ENCODE measurements around the gene TMEM184C. TPM values are rescaled to one million over a fixed set of nuclear protein-coding genes. Genes with fewer than 3 reads are reported as not detected.

Gene TMEM184C
- total RNA-seq, 1 donor from 2014 or later: 47.8 TPM

DNA sequence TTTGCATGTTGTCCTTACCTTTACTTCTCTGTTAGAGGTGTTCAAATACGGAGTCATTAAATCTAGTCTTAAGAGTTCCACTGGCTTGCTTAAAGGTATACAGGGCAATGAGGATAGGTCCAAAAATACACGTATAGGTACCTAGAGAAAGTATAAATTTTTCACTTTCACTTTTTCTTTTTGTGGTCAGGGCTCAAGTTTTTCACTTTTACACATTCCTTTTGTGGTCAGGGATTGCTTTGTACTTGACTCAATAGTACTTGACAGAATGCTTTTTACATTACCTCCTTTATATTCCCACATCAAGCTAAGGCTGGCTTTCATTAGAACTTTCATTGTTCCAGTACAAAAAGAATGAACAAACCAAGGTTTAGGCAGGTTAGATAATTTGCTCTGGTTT lies 21.7 kb downstream of the TMEM184C start:
- H3K4me3 Mint-ChIP-seq: no peak overlapping the region
- H3K4me1 Mint-ChIP-seq (ENCODE audit: unreplicated experiment): no peaks in the 10 kb centered on the region
- TF ChIP-seq, protein P1, sequence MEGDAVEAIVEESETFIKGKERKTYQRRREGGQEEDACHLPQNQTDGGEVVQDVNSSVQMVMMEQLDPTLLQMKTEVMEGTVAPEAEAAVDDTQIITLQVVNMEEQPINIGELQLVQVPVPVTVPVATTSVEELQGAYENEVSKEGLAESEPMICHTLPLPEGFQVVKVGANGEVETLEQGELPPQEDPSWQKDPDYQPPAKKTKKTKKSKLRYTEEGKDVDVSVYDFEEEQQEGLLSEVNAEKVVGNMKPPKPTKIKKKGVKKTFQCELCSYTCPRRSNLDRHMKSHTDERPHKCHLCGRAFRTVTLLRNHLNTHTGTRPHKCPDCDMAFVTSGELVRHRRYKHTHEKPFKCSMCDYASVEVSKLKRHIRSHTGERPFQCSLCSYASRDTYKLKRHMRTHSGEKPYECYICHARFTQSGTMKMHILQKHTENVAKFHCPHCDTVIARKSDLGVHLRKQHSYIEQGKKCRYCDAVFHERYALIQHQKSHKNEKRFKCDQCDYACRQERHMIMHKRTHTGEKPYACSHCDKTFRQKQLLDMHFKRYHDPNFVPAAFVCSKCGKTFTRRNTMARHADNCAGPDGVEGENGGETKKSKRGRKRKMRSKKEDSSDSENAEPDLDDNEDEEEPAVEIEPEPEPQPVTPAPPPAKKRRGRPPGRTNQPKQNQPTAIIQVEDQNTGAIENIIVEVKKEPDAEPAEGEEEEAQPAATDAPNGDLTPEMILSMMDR (conservative IDR thresholded peaks at IDR 0.05): no peak
- DNase-seq (ENCODE audit: extremely low spot score, unreplicated experiment): no peak
- peaks cover 7% of the 10 kb centered on the region for H3K9me3 Mint-ChIP-seq
- H3K27ac Mint-ChIP-seq: no peak overlapping the region
- no peaks in the 10 kb centered on the region for H3K27me3 Mint-ChIP-seq
- peaks cover 49% of the 10 kb centered on the region for H3K36me3 Mint-ChIP-seq

DNA sequence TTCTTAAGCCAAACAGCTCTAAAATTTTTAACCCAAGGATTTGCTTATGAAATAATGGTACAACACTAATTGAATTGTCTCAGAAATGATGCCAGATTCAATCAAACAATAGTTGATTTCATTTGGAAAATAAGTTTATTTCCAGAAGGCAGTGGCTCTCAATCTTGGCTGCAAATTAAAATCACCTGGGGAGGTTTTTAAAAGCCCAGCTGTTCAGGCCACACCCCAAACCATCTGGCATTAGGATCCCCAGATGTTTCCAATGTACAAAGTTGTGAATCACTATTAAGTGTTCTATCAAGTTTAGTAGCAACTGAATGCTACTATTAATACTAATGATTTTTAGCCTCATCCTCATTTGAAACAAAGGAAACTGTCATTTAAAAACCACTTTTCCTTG lies 22.2 kb downstream of the TMEM184C start:
- TF ChIP-seq, protein P1 (conservative IDR thresholded peaks at IDR 0.05): no peak
- no peak overlapping the region for H3K4me3 Mint-ChIP-seq
- peaks cover 7% of the 10 kb centered on the region for H3K9me3 Mint-ChIP-seq
- no peak overlapping the region for H3K27ac Mint-ChIP-seq
- DNase-seq (ENCODE audit: extremely low spot score, unreplicated experiment): no peak
- no peaks in the 10 kb centered on the region for H3K4me1 Mint-ChIP-seq (ENCODE audit: unreplicated experiment)
- H3K36me3 Mint-ChIP-seq: peaks cover 45% of the 10 kb centered on the region
- H3K27me3 Mint-ChIP-seq: no peaks in the 10 kb centered on the region

DNA sequence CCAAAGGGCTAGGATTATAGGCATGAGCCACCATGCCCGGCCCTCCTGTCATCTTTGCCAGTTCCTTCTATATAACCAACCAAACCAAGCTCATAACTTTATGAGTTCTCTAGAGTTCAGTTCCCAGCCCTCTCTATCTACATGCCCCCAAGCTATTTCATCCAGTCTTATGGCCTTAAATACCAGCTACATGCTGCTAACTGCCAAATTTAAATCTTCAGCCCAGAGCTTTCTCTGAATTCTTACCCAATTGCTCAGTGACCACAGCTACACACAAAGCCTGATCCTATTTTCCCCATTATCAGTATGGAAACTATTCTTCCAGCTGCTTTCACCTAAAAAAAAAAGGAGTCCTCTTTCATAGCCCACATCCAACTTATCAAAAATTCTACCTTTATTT lies 23.1 kb downstream of the TMEM184C start:
- TF ChIP-seq, protein P1 (conservative IDR thresholded peaks at IDR 0.05): no peak
- H3K36me3 Mint-ChIP-seq: peaks cover 44% of the 10 kb centered on the region
- H3K27me3 Mint-ChIP-seq: no peaks in the 10 kb centered on the region
- H3K9me3 Mint-ChIP-seq: peaks cover 7% of the 10 kb centered on the region
- no peak overlapping the region for H3K27ac Mint-ChIP-seq
- H3K4me1 Mint-ChIP-seq (ENCODE audit: unreplicated experiment): no peaks in the 10 kb centered on the region
- no peak for DNase-seq (ENCODE audit: extremely low spot score, unreplicated experiment)
- no peak overlapping the region for H3K4me3 Mint-ChIP-seq

DNA sequence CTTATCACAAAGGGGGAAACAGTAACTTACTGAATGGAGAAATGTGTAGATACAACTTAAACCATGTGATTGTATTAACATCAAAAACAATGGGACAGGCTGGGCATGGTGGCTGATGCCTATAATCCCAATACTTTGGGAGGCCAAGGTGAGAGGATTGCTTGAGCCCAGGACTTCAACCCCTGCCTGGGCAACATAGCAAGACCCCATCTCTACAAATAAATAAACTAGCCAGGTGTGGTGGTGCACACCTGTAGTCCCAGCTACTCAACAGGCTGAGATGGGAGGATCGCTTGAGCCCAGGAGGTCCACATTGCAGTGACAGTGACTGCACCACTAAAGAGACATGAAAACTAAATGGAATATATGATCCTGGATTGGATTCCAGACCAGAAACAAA lies 26.4 kb downstream of the TMEM184C start:
- no peak for DNase-seq (ENCODE audit: extremely low spot score, unreplicated experiment)
- no peak overlapping the region for H3K4me3 Mint-ChIP-seq
- no peak overlapping the region for H3K27ac Mint-ChIP-seq
- peaks cover 31% of the 10 kb centered on the region for H3K36me3 Mint-ChIP-seq
- H3K27me3 Mint-ChIP-seq: no peaks in the 10 kb centered on the region
- no peaks in the 10 kb centered on the region for H3K9me3 Mint-ChIP-seq
- TF ChIP-seq, protein P1 (conservative IDR thresholded peaks at IDR 0.05): no peak
- H3K4me1 Mint-ChIP-seq (ENCODE audit: unreplicated experiment): no peaks in the 10 kb centered on the region

DNA sequence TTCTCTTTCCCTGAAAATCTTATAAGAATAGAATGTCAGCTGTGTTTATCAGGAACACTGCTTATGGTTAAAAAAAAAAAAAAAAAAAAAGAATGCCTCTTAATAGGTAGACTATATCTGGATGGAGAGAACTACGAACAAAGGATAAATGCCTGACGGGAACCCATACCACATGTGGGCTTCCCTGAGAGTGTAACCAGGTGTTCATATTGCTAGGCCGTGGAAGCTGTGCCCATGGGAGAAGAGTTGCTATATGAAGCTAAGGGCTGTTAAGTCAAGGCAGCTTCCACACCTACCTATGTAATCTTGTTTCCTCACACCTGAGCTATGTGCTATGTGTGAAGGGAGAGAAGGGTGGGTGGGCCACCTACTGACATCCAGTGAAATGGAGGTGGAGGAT lies 27.3 kb downstream of the TMEM184C start:
- Mint-ChIP-seq H3K27ac (no peak overlapping the region), H3K4me1 (ENCODE audit: unreplicated experiment) (peaks cover 5% of the 10 kb centered on the region), H3K9me3 (no peaks in the 10 kb centered on the region), H3K4me3 (no peak overlapping the region), H3K36me3 (peaks cover 38% of the 10 kb centered on the region), H3K27me3 (no peaks in the 10 kb centered on the region)
- TF ChIP-seq, protein P1 (conservative IDR thresholded peaks at IDR 0.05): no peak
- no peak for DNase-seq (ENCODE audit: extremely low spot score, unreplicated experiment)

DNA sequence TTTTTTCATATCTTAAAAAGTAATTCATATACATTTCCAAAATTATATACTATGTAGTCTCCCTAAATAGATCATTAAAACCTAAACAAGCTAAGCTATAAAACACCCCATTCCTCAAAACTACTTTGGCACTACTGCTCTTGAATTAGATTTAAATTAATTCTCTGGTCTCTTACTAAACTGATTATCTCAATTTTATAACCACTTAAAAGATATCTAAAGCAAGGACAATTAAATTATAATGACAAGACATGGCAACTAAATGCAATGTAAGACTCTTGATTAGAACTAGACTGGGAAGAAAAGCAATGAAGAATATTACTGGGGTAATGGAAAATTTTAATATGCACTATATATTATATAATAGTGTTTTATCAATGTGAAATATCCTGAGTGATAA lies 27.9 kb downstream of the TMEM184C start:
- peaks cover 5% of the 10 kb centered on the region for H3K4me1 Mint-ChIP-seq (ENCODE audit: unreplicated experiment)
- H3K27ac Mint-ChIP-seq: no peak overlapping the region
- no peak for DNase-seq (ENCODE audit: extremely low spot score, unreplicated experiment)
- no peaks in the 10 kb centered on the region for H3K9me3 Mint-ChIP-seq
- TF ChIP-seq, protein P1 (conservative IDR thresholded peaks at IDR 0.05): no peak
- H3K36me3 Mint-ChIP-seq: peaks cover 40% of the 10 kb centered on the region
- no peaks in the 10 kb centered on the region for H3K27me3 Mint-ChIP-seq
- H3K4me3 Mint-ChIP-seq: no peak overlapping the region

Measured in type B pancreatic cell (in vitro differentiated cells).